HT-29 (cell line): ENCODE measurements around the gene RREB1. TPM values are rescaled to one million over a fixed set of nuclear protein-coding genes. Genes with fewer than 3 reads are reported as not detected.
"Not testable (repeated sequence)": the region's sequence is repeated elsewhere in the genome, so short reads cannot be mapped to it uniquely, and the experiment has no call there.

Experiments used
- DNase-seq: peaks from one replicate; pipeline ENCODE4 v3.0.0-alpha.2; 2015; ENCODE audit warnings: low spot score
- total RNA-seq: library from RNA; depleted of rRNA; stranded (reverse); fragments of >200 nt; shearing (Covaris generic); gene quantifications from 2 replicates; pipeline ENCODE4 v1.2.3, GENCODE V29; 2014

The RREB1 gene
- total RNA-seq, 1 experiment from 2014 or later = 23.9 TPM

DNA sequence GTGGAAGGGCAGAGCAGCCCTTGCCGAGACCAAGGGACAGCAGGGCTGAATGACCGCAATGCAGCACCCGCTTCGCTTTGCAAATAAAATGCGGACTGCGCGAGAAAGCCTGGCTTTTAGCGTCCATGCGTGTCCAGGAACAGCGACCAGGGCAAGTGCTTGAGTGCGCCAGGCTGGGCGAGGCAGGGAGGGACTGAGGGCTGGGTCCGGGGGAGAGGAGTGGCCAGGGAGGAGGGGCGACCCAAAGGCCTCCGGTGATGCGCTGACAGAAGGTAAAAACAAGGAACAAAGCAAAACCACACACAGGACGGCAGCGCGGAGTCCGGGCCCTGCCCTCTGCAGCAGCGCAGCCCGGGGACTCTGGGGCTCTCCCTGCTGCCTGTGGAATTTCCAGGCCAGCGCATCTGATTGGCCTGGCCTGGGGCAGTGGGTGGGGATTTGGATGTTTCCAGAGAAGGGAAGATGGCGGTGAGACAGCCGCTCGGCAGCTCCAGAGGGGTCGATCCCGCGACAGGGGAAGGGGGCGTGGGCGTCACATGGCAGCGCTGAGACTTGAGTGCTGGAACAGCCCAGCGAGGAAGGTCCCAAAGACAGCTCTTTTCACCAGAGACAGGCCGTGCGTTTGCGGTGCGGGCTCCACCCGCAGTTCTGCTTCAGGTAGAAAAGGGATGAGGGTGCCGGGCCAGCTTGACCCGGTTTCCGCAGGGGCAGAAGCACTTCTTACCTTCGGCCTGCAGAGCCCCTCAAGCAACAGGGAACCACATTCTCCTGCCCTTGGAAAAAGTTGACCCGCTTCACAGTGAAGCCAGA lies 153.5 kb downstream of the RREB1 start:
- DNase-seq = peak; percentile 78

DNA sequence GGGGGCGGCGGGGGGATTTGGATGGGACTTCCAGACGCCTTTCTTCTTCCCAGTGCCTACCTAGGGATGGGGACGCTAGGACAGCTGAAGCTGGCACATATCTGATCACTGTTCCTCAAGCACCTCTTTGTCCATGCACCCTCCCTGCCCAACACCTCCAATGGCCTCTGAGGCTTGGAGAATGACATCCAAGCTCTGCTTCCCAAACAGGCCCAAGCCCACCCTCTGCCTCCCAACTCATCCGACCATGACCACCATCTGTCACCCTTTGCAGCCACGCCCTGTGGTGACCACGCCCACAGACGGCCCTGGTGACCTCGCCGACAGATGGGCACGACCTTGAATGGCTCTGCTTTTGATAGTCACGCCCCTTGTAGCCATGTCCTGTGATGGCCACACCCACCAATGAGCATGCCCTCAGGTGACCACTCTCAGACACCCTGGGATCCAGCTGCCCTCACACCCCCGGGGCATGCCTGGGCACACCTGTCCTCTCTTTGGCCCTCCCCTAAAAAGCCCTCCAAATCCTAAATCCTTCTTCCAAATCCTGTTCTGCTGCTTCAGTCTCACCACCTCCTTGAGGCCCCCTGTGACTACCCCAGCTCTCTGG lies 154.2 kb downstream of the RREB1 start:
- no peak for DNase-seq

DNA sequence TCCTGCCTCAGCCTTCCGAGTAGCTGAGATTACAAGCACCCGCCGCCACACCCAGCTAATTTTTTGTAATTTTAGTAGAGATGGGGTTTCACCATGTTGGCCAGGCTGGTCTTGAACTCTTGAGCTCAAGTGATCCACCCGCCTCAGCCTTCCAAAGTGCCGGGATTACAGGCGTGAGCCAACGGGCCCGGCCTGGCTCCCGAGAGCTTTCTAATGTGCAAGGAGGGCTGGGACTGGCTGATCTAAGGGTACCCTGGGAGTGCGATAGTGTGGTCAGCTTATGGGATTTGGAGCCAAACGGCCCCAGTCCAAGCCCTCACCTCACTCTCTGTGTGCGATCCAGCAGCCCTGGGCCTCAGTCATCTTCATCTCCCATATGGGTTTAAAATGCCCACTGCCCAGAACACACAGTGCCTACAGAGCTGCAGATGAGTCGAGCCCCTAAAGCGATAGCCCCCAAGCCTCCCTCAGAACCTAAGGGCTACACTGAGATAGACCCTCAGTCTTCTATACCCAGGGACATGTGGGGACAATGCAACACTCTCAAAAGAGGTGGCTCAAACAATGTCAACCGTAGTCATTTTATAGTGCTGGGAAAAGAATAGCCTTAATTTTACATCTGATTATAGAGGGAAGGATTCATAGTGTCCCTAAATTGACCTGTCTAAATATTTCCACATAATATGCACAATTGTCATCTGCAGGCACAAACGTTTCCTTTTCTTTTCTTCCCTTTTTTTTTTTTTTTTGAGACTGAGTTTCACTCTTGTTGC lies 155.2 kb downstream of the RREB1 start:
- DNase-seq = no peak

DNA sequence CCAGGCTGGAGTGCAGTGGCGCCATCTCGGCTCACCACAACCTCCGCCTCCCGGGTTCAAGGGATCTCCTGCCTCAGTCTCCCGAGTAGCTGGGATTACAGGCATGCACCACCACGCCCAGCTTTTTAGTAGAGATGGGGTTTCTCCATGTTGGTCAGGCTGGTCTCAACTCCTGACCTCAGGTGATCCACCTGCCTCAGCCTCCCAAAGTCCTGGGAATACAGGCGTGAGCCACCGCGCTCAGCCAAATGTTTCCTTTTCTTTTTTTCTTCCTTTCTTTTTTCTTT lies 155.7 kb downstream of the RREB1 start:
- not testable (repeated sequence) for DNase-seq

DNA sequence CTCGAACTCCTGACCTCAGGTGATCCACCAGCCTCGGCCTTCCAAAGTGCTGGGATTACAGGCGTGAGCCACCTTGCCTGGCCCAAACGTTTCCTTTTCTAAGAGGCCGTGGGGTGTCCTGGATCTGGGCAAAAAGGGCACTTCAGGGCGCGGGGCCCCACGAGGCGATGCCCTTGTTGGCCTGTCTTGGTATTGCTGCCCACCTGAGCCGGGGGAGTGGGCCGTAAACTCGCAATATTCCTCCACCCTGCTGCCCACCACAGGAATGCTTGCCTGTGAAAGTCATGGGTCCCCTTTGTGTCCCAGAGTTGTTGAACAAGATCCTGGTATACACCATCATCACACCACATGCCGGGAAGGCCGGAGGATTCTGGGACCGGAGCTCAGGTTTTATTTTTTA lies 156.3 kb downstream of the RREB1 start:
- DNase-seq = no peak

DNA sequence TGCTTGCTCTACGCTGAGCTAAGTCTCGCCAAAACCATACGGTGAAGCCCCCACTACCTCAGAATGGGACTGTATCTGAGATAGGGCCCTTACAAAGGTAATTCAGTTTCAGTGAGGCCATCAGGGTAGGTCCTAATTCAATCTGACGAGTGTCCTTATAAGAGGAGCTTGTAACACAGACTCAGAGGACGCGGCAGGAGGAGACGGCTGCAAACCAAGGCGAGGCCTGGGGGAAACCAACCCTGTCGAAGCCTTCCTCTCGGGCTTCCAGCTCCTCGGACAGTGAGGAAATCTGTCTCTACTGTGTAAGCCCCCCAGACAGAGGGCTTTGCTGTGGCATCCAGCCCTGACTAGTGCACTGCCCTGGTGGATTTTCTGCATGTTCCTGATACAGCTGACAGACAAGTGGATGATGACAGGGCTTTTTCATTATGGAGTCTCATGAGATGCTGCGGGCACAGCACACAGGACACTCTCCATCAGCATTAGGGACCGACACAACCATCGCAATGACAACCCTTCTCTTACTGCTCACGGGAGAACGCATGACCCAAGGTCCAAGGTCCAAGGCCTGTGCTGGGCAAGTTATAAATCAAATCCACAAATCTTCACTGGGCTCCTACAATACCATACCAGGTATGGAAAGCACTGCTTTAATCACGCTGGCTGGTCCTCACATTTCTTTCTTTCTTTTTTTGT lies 157.1 kb downstream of the RREB1 start:
- no peak for DNase-seq

DNA sequence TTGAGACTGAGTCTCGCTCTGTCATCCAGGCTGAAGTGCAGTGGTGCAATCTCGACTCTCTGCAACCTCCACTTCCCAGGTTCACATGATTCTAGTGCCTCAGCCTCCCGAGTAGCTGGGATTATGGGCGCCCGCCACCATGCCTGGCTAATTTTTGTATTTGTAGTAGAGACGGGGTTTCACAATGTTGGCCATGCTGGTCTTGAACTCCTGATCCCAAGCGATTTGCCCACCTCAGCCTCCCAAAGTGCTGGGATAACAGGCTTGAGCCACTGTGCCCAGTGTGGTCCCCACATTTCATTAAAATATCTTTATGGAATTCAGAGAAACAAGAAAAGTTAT lies 157.6 kb downstream of the RREB1 start:
- DNase-seq = not testable (repeated sequence)

DNA sequence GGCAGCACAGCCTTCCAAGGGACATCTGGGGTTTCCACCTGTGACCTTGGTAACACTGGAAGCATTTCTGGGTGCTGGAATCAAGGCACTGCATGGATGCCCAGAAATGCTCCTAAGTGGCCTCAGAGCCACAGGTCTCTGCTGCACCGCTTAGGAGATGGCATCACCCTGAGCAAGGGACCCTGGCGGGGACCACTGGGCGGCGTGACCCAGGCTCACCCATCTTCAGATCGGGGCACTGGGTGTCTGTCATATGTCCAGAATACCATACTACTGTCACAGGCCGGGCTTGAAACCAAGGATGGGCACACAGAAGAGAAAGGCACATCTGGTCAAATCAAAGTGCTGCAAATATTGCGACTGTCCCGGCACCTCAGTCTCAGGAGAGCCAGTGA lies 159.3 kb downstream of the RREB1 start:
- DNase-seq = no peak

DNA sequence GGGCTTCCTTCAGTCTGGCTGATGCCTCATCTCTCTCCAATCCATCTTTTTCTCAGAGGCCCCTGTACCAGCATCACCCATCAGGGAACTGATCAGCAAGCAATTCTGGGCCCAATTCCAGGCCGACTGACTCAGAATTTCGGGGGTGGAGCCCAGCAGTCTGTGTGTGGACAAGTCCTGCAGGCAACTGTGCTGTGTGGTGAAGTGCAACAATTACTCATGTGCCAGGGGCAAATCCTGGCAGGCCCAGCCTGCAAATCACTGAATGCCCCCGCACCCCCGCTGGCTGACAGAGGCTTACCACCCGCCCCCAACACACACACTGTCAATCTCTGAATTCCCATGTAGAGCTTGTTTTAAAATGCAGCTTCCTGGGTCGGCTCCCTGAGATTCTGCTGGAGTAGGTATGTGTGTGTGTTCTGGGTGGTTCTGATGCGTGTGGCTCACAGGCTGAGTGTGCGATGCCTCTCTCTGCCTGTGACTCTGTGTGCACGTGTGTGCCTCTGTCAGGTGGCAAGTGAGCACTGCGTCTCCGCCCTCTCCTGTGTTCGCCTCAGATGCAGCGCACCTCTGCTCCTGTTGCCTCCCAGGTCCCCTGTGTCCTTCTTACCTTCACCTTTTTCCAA lies 159.8 kb downstream of the RREB1 start:
- peak; percentile 52 for DNase-seq

DNA sequence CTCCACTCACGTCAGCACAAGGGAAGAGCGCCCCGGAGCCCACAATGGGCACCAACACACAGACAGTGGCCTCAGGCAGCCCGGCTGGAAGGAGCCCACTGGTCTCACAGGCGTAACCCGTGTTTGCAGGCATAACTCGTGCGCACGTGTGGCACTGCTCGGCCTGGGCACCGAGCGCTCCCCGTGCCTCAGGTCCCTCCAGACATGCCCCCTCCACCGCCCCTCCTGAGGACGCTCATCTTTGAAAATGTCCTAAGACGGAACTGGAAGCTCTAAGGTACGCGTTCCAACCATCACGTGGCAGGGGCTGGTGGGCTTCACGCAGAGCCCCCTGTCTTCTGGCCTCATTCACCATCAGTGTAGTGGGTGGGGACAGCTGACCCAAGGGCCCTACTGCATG lies 160.6 kb downstream of the RREB1 start:
- no peak for DNase-seq

DNA sequence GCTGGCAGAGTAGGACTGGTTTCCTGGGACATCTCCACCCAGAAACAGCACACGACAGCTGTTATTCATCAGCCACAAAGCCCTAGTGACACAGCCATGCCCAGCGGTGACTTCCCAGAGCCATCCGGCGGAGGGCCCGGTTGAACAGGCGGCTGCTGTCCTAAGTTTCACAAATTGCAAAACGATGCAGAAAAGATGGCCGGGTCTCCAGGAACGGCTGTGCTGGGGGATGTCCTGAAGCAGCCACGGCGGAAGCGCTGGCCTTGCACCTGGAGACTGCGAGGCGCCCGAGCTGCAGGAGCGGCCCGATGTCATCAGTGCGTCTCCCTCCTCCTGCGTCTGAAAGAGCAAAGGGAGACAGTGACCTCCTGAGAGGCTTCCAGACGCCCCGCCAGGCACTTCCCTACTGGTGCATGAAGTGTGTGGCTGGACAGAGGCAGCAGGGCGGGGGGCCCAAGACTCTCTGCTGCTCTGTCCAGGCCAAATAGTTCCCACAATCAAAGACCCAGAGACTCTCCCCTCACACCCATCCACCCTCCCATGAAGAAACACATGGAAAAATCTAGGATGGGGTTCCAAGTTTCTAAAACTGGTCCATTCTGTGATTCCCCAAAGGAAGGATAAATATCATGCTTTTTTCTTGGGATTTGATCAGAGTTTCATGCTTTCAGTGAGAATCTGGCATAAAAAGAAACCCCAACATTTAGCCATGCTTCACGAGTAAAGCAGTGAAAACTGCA lies 161.2 kb downstream of the RREB1 start:
- DNase-seq = no peak

DNA sequence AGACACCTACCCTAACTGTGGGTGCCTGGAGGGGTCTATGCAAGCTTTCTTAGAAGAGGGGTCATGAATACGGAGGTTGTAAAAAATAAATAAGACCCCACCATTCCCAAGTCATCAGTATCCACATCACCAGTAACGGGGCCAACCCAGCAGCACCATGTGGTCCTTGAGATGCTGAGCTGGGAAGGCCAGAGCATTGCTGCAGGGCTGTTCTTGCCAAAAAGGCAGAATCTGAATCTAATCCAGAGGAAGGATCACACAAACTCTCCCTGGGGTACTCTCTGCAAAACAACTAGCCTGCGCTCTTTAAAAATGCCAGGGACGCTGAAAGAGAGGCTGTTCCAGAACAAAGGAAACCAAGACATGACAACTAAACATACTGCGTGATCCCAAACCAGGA lies 162.1 kb downstream of the RREB1 start:
- no peak for DNase-seq

DNA sequence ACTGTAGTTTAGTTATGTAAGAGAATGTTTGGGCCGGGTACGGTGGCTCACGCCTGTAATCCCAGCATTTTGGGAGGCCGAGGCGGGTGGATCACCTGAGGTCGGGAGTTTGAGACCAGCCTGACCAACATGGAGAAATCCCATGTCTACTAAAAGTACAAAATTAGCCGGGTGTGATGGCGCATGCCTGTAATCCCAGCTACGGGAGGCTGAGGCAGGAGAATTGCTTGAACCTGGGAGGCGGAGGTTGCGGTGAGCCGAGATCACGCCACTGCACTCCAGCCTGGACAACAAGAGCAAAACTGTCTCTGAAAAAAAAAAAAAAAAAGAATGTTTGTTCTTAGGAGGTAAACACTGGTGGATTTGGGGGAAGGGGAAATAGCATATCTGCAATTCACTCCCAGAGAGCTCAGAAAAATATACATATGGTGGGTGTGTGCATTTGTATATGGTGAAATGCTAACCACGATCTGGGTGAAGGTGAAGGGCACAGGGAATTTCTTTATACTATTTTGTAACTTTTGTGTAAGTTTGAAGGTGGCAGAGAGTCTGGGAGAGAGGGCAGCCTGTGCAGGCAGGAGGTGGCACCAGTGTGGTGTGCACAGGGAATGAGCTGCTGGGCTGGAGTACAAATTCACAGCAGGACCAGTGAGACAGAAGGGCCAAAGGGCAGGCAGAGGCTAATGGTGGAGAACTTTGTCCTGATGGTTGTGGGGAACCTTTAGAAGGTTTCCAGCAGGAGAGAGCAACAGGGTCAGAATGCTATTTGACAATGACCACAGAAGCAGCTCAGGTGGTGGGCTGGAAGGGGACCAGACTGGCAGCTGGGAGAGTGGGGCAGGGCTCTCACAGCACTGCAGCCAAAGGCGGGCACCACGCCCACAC lies 162.8 kb downstream of the RREB1 start:
- DNase-seq = no peak

DNA sequence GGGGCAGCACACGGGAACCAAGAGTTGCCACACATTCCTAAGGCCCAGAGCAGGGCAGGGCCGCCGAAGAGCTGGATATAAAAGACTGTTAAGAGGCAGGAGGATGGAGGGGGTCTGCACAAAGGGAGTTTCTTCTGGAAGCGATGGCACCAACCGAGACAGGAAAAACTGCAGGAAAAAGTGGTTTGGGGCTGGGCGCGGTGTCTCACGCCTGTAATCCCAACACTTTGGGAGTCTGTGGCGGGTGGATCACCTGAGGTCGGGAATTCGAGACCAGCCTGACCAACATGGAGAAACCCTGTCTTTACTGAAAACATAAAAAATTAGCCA lies 163.4 kb downstream of the RREB1 start:
- no peak for DNase-seq

DNA sequence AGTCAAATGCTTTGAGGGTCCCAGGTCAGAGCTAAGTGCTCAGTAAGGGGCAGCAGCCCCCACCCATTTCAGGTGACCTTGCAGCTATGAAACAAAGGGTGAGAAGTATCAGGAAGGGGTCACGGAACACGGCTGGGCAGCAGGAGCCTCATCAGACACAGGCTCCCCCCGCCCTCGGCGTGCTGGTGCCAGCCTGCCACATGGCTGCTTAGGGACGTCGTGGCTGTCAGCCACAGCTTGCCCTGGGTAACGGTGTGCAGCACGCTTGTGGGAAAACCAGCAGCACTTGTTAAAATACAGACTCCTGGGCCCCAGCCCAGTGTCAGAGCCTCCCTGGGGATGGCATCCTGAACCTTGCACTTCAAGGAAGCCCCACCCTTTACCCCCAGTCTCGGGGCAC lies 165.9 kb downstream of the RREB1 start:
- no peak for DNase-seq

DNA sequence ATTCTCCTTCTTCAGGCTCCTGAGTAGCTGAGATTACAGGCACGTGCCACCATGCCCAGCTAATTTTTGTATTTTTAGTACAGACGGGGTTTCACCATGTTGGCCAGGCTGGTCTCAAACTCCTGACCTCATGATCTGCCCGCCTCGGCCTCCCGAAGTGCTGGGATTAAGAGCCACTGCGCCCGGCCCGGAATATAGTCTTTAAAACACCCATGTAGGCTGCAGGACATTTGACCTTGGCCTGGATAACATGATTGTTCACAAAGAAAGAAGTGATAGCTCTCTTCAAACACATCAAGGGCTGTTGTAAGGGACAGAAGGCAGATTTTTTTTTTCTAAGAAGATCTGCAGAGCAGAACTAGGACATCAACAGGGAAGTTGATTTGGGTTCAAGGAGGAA lies 166.8 kb downstream of the RREB1 start:
- DNase-seq = not testable (repeated sequence)

DNA sequence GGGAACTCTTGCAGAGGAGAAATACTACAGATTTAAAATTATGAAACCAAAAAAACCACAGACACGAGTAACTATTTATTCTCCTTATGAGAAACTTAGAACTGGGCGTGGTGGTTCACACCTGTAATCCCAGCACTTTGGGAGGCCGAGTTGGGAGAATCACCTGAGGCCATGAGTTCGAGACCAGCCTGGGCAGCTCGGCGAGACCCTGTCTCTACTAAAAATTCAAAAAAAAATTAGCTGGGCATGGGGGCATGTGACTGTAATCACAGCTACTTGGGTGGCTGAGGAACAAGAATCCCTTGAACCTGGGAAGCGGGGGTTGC lies 168.4 kb downstream of the RREB1 start:
- DNase-seq = no peak

DNA sequence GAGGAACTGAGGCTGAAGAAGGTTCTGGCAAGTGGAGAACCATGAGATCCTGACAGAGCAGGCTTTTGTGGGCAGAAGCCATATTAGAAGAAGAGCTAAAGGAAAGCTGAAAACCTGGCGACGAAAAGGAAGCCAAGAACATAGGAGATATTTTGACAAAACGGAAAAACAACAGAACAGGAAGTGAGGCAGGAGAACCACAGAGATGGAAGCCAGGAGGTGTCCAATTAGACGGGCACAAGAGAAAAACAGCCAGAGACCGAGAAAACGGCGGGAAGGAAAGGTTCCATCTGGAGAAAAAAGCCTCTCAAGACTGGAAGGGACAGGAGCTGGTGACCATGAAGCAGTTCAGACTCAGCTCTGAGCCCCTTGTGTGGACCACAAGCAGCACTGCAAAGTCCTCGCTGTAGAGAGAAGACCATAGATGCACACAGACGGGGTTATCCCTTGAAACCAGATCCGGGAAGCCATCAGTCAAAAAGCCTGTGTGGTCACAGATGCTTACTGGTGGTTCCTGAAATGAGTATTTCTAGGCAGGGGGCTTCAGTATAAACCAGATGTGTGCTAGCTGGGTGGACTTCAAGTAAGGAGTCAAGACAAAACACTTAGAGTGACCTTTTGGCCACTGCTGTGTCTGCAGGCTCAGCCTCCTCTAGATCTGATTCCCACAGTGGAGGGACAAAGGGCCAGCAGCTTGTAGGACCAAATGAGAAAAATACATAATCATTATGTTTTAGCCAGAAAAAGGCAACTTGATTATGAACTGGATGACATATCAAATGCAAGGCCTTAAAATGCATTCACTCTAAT lies 174.5 kb downstream of the RREB1 start:
- DNase-seq = no peak

DNA sequence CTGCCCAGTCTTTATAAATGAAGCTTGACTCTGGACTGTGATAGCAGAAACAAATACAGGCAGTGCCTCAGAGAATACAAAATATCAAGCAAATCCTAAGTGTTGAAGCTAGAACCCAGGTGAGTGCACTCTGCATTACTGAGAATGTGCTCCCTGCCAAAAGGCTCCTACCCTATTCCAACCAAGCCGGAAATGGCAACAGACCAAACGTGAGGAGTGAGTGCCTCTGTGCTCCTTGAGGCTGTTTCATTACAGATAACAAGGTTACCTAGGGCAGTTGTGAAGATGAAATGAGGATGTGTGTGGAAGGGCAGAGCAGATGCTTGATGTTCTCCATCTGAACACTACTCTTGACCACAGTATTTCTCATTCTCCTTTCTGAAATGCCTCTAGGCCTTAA lies 175.9 kb downstream of the RREB1 start:
- DNase-seq = no peak

DNA sequence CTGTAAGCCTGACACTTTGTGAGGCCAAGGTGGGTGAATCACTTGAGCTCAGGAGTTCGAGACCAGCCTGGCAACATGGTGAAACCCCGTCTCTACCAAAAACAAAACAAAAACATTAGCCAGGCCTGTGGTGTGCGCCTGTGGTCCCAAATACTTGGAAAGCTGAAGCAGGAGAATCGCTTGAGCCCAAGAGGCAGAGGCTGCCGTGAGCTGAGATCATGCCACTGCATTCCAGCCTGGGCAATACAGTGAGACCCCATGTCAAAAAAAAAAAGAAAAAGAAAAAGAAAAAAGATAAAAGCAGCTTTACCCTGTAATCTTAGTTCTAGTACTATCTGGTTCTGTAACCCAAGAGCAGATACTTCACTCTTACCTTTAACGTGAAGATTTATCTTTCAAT lies 177.7 kb downstream of the RREB1 start:
- DNase-seq = no peak
